NCI-H2171 (cell line): Measurements from ENCODE around the gene ASPG.

Experiments used
- DNase-seq: peaks from one replicate; lab custom pipeline; 2025; lab: John Stamatoyannopoulos, UW

ASPG gene

DNA sequence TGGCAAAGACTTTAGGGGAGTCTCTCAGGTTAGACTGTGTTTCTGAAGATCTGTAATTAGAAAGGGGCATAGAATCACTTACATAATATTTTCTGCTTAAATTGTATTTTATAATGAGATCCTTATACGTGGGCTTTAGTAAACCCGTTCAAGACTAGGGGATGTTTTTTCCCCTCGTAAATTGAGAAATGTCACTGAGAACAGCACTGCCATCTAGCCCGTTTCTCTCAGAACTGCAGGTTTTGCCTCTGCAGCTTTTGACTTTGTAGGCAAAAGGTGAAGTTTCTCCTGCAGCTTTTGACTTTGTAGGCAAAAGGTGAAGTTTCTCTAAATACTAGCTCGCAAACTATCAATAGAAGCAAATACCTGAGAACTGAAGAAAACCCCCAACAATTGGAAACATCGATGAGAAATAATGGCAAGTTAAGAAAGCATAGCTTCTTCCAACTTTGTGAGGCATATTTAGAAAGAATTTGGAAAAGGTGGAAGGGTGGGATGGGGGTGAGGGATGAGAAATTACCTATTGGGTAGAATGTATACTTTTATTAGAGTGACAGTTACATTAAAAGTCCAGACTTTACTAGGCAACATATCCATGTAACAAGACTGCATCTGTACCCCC, 9.9 kb upstream of the ASPG start:
- no peak for DNase-seq

- no peak for DNase-seq
These were observed 8.8 kb upstream of the ASPG start for GRCh38 chr14:104076743-104077142.

- DNase-seq = peak; percentile 78
These were observed 7.5 kb upstream of the ASPG start for GRCh38 chr14:104078031-104078455.

GRCh38 chr14:104080376-104081260, 4.9 kb upstream of the ASPG start:
- DNase-seq = no peak

DNA sequence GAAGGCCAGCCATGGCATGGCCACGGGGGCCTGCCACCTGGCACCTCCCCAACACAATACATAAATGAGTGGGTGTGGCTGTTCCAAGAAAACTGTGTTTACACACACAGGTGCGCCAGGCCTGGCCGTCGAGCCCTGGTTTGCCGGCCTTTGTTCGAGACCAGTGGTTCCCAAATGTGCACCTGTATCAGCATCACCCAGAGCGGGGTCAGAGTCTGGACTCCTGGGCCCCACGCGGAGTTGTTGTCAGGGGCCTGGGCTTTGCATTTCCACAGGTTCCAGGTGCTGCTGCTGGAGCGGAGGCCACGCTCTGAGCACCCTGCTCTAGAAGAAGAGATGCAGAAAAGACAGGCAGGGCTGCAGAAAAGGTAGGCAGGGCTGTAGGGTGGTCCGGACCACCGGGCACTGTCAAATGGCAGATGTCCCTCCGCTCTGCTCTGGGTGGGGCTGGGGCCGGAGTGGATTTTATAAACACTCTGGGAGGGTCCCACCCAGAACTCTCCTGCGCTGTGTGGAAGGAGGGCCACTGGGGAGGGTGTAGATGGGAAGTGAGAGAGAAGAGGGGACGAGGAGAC, 4.2 kb upstream of the ASPG start:
- DNase-seq = no peak

DNA sequence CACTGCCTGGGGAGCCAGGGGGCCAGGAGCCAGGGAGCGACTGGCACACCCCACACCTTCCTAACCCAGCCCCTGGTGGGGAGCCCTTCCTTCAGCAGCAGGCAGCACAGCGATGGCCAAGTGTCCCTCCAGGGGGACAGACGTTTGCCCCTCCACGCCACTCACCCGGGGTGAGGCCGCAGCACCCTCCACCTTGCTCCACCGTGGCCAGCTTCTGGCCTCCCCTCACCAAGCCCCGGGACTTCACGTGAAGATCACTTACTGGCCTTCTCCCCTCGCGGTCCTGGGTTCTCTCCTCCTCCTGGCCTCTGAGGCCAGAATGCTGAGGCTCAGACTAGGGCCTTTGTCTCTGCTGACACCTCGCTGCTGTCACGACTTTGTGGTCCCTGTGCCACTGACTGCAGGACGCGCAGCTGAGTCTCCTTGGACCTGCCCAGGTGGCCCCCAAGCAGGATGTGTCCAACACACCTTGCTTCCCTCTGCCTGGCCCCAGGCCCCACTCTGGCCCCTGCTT, 3.5 kb upstream of the ASPG start:
- DNase-seq = no peak

DNA sequence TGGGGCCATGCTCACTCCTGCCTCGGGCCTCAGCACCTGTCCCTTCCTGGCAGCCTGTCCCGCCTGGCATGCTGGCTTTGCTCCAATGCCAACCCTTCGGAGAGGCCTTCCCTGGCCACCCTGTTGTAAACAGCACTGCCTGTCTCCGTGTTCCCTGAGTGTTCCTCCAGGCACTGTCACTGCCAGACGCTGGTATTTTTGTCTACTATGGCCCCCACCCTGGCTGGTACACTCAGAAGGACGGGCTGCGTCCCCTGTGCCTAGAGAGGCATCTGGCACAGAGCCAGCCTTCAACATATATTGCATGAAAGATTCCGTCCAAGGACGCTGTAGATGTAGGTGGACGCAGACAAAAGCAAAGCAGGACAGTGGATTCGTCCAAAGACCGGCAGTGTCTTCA, 2.7 kb upstream of the ASPG start:
- no peak for DNase-seq

GRCh38 chr14:104084251-104085002, 1.1 kb upstream of the ASPG start:
- DNase-seq = no peak

DNA sequence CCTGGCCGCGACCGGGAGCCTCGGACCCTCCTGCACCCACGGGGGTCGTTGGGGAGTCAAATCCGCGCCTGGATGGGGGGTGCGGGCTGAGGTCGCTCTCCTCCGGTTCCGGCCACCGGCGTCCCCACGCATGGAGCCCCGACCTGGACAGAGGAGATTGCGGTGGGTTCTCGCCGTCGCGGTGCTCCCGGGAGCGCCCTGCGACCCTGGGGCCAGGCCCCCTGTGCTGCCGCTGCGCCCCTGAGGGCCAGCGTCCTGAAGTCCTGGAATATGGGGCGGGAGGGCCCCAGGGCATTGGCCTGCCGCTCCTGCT, 345 bp downstream of the ASPG start:
- DNase-seq = no peak

DNA sequence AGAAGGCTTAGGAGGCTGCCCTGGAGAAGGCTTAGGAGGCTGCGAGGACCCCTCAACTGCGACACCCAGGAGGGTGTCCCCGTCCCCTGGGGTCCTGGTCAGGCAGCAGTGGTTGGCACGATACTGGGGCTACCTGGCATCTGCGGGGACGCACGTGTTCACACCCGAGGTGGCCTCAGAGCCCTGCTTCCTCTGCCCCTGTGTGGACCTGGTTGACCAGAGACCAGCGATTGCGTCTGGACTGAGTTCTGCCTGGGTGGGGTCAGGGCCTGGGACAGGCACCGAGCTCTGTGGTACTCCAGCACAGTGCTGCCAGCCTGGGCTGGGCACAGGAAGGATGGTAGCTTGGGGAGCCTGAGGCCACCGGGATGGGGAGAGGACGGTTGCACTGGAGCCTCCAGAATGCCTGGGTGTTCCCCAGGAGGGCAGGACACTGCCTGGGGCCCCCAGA, 735 bp downstream of the ASPG start:
- DNase-seq = no peak

DNA sequence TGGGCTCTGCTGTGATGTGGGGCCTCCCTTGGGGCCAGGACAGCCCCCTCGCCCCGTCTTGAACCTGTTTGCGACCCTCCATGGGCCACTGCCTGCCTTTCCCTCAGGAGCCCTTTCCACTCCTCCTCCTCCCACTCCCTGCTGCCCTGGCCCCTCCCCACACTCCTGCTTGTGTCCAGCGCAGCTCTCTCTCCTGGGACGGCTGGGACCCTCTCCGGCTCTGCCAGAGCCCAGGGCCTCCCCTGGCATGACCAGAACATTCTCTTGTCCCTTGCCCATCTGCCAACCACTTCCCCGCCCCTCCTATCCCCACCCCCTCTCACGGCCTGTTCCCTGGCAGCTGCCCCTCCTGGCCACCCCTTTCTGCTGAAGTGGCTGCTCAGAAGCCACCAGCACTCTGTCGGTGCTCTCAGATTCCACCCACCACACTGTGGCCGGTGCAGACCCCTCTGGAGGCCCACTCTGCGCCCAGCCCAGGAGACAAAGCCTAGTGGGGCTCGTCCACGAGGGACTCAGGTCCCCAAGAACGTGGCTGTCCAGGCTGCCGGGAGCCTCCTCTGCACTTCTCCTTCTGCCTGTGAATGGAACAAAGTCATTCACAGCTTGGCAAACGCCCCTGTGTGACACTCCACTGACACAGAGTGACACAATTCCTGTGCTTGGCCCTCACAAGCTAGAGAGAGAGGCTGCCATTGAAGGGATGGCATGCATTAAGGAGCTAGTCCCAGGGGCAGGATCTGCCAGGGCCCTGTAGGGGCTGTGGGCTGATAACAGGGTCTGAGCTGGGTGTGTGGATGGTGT, 1.4 kb downstream of the ASPG start:
- no peak for DNase-seq

DNA sequence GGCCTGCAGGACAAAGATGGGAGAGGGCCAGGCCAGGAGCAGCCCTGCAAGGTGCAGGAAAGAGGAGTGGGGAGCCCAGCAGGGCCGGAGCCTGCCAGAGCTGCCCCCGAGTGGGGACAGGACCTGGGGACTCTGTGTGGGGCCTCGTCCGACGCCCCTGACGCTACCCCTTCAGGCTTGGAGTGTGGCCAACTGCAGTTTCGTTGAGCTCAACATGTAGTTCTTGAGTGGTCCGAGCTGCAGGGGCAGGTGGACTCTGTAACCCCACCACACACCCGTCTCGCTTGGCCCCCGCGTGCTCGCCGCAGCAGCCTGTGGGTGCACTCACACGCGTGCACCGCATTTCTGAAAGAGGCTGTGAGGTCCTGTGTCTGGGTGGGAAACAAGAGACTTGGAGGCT, 2.0 kb downstream of the ASPG start:
- no peak for DNase-seq

DNA sequence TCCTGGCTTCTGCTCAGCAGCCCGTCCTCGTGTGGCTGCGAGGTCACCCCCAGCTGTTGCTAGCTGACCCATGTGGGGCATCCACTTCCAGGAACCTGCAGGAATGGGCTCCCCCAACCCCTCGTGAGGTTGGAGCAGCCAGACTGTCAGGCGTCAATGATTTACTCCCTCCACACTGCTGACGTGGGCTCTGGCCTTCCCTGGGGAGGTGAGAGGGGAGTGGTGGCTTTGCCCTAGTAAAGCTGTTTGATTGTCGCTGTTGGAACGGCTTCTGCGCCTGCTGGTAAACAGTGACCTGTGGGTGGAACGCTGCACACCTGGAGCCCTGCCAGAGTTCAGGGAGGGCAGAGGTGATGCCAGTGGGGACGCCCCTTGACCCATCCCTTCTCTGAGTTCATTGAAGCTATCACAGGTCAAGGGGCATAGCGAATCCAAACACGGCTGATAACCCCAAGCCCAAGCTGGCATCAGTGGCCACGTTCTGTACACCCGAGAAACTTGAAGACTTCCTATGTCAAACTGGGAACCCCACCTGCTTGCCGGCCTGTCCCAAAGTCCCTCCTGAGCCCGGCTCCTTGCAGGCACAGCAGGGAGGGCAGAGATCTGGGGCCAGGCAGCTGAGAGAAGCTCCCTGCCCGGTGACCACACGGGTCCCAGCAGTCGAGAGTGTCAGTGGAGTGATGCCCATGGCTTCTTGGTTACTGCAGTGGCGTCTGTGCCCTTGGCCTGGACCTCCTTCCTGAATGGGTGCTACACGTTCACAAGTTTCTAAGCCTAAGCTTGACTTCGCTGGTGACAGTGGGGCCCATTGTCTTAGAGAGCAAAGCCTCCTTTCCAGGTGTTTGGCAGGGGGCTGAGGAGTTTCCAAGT, 2.7 kb downstream of the ASPG start:
- DNase-seq = no peak

DNA sequence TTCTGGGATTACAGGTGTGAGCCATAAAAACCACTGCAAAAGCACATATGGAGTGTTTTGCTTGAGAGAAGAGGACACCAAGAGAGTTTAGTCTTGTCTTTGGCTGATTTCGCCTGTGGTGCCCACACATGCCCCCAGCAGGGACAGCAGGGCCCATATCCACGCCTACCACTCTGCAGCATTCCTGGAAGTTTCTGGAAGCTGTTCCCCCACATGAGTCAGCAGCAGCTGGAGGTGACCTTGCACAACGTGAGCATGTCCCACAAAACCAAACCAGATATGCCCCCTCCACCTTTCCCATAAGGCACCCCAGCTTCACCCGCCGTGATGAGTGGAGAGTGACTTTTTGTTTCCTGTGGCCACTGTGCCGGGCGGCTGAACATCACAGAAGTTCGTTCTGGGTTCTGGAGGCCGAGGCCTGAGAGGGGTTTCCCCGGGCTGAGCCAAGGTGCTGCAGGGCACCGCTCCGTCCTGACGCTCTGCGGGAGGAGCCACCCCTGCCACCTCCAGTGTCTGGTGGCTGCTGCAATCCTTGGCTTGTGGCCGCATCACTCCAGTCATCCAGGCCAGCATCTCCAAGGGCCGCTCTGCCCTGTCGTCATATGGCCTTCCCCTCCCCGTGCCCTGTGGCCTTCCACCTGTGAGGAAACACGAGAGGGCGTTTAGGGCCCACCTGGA, 4.7 kb downstream of the ASPG start:
- DNase-seq = no peak

- no peak for DNase-seq
These were observed 5.8 kb downstream of the ASPG start for GRCh38 chr14:104091061-104091926.

DNA sequence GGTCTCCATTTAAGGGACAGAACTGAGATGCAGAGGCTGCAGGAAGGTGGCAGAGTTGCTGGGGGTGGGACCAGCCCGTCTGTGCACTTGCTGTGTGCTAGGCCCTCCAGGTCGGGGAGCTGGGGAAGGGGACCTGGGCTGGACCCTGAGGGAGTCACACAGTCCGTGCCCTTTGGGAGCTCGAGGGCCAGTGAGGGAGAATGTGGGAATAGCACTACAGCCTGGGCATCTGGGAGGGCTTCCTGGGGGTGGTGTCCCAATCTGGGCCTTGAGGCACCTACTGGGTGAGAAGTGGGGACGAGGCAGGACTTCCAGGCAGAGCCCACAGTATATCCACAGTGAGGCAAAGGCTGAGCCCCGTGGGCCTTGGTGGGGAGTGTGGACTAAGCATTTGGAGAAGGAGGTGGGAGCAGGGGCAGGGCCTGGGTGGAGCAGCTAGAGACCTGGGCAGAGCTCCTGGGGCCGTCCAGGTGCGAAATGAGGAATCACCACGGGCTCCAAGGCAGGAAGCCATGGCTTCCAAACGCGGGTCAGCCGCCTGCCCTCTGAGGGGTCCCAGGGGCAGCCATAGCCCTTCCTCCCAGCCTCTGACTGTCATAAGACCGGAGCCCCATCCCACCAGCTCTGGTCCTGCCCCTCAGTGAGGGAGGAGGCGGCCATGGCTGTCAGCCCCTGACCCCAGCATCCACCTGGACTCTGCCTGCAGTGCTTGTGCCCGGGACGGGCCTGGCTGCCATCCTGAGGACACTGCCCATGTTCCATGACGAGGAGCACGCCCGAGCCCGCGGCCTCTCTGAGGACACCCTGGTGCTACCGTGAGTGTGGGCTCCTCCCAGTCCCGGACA, 6.6 kb downstream of the ASPG start:
- DNase-seq = no peak

DNA sequence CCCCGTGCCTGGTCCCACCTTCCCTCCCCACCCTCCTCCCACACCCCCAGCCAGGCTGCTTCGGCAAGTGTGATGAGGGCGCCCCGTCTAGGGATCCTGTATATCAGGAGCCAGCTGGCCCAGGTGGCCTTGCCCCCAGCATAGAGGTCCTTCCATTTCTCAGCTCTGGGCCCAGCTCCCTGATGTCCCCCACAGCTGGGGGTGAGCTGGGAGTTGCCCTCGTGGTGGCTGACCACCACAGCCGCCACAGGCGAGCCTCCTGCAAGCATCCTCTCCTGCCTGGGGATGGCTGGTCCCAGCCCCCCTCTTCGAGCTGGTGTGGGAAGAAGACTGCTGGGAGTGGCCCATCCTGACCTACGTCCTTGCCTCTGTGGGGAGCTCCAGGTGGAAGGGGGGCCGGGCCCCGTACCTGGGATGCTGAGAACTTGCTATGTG, 7.4 kb downstream of the ASPG start:
- no peak for DNase-seq
